OCI-M2 (cell line): Measurements from ENCODE around the gene PRSS23.
"Not testable (repeated sequence)": the region's sequence is repeated elsewhere in the genome, so short reads cannot be mapped to it uniquely, and the experiment has no call there.

Source experiments
- DNase-seq: peaks from one replicate; lab custom pipeline; 2025; ENCODE audit not compliant: unreplicated experiment; lab: John Stamatoyannopoulos, UW

The PRSS23 gene

DNA sequence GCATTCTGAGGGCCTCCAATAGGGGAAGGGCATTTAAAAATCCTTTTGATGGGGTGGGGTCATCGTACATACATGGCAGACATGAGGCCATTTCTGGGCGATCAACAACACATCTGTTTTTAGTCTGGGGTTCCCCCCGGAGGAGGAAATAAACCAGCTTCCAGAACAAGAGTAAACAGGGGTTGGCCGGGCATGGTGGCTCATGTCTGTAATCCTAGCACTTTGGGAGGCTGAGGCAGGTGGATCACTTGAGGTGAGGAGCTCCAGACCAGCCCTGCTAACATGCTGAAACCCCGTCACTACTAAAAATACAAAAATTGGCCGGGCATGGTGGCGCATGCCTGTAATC is 12.0 kb downstream of the PRSS23 start:
- DNase-seq, result no peak

DNA sequence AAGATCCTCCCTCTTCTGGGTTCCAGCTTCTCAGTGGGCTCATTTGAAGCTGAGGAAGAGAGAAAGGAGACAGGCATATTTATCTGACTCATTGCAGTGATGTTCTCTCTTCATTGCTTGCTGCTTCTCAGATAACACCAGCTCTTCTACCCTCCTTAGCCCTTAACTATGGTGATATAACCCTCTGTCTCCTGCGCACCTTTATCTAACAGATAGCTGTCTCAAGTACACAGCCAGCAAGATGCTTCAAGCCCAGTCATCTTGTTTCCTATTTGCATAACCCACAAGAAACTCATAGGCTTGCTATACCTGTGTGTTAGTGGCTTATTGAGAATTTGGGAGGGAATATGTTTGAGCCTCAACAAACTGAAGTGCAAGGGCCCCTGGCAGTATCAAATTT is 12.6 kb downstream of the PRSS23 start:
- DNase-seq, result no peak

DNA sequence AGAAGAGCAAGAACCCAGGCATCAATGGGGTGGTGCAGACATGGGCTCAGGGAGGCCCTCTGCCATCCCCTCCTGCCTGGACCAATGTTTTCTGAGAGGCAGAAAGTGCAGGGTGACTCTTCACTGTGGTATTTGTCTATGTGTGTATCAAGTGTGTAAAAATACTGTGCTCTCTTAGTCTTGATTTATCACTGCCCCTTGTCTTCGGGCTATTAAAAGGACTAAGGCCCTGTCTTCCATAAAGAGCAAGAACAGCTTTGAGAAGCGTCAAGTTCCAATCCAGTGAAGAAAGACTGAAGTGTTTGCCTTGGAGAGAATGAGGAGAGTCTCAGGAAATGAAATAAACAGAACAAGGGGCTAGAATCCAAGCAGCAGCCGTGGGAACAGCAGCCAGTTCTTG is 14.4 kb downstream of the PRSS23 start:
- no peak for DNase-seq

DNA sequence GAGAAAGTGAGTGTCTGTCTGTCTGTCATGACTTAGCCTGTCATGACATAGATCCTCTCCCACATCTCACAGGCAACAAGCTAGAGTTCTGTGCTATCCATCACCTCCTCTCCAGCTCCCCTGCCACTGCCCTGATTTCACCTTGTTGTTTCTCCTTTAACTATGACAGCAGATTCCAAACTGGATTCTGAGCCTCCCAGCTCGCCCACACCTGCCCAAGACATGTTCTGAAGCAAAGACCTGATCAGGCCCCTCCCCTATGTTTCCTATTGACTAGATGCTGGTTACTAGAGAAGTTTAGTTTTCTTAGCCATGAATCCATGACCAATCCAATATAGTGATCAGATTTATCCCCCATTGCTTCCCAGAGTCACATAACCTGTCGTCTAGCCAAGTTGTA is 15.4 kb downstream of the PRSS23 start:
- no peak for DNase-seq

GRCh38 chr11:86816251-86816726 is 15.9 kb downstream of the PRSS23 start:
- DNase-seq, result no peak

DNA sequence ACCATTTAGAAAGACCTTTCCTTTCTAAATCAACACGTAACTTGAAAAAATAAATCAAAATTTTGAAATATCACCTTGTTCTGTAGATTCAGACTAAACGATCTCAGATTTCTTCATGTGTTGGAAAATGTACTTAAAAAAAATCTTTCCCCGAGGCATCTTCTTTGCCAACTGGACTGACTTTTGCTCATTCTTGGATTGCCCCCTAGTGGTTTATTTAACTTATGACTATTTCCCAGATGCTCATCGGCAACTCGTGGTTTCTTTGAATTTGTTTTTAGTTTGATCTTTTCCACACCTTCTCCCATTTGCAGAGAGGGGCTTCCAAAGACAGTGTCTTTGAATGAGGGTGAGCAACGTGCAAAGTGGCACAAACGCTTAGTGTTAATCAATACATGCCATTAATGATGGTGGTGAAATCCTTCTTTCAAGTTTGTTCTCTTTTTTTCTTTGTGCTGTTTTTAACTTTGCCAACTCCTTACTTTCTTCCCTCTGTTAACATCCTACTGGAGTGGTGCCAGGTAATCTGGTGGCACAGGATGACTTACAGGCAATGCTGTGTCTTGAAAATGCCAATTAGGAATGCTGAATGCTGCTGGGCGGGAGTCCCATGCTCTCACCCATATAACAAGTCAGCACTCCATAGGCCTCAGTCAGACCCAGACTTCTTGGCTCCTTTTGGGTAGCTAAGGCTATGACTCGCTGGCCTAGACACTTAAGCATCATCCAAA is 18.3 kb downstream of the PRSS23 start:
- DNase-seq, result no peak

GRCh38 chr11:86824139-86824538 is 23.8 kb downstream of the PRSS23 start:
- not testable (repeated sequence) for DNase-seq

DNA sequence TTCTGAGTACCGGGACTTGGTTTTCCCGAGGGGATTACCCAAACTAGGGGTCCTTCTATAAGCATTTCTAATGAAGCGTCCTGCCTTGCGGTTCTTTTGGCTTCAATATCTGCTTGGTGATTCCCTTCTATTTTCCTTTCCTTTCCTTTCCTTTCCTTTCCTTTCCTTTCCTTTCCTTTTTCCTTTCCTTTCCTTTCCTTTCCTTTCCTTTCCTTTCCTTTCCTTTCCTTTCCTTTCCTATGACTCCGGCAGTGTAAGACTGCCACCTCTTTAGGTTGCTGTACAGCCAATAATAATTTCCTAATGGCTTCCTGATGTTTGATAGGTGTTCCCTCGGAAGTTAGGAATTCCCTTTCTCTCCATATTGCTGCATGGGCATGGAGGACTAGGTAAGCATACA is 34.0 kb downstream of the PRSS23 start:
- not testable (repeated sequence) for DNase-seq

DNA sequence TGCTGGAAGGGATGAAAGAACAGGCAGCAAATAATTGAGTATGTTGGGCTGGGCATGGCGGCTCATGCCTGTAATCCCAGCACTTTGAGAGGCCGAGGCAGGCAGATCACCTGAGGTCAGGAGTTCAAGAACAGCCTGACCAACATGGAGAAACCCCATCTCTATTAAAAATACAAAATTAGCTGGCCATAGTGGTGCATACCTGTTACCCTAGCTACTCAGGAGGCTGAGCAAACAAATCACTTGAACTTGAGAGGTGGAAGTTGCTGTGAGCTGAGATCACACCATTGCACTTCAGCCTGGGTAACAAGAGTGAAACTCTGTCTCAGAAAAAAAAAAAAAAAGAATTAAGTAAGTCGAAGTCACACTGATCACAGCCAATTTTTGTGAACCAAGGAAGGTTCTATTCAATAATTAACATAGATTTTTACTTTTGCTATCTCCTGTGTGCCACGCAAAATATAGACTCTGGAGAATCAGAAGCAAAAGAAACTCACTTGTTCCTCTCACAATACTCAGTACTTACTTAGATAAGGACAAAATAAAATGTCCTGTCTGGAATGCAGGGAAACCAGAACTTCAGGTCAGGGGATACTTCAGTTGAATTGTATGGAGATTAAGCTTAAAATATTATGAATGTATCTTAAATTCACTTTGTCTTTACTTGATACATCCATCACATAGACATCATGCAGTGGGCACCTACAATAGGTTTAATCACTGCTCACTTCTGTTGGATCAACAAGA is 44.6 kb downstream of the PRSS23 start:
- DNase-seq, result not testable (repeated sequence)

DNA sequence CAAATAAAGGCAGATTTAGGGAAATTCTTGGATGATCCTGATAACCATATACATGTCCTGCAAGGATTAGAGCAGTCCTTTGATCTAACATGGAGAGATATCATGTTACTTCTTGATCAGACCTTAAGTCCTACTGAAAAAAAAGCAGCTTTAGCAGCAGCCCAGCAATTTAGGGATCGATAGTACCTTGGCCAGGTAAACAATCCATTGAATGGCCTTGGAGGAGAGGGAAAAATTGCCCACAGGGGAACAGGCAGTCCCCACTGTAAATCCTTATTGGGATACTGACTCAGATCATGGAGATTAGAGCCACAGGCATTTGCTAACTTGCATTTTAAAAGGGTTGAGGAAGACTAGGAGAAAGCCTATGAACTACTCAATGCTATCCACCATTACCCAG is 47.8 kb downstream of the PRSS23 start:
- no peak for DNase-seq

DNA sequence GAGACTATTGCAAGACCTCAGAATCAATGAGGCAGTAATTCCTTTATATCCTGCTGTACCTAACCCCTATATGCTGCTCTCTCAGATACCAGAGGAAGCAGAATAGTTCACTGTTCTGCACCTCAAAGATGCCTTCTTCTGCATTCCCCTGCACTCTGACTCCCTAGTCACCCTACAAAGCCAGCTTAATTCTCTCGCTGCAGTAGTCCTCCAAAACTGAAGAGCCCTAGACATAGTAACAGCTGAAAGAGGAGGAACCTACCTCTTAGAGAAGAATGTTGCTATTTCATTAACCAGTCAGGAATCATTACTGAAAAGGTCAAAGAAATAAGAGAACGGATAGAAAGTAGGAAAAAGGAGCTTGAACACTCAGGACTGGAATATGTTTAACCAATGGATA is 49.3 kb downstream of the PRSS23 start:
- DNase-seq, result no peak
